ENCODE data around the gene PAF1. TPM values are rescaled to one million over a fixed set of nuclear protein-coding genes. Genes with fewer than 3 reads are reported as not detected.

Gene PAF1
- total and polyA plus RNA-seq, 10 donors, result 27.4 to 51.3 (median 39.2) TPM

- H3K36me3 ChIP-seq, result peaks cover 0 to 78% (median 43%) of the 10 kb centered on the region in 6 donors
- DNase-seq, result no peak
- peaks cover 5 to 52% (median 23%) of the 10 kb centered on the region in 6 donors for H3K4me1 ChIP-seq
- no peak for TF ChIP-seq POLR2A (IDR thresholded peaks at IDR 0.05)
- TF ChIP-seq POLR2AphosphoS5 (IDR thresholded peaks at IDR 0.05), result peak in 2 of 3 donors; percentile 9 to 65
- 74 to 92% (median 83%) methylated on average over 20 to 30 of the region's 30 CpGs for WGBS, 5 donors
- peak overlapping the region in 3 of 8 donors; percentile 13 to 100 (median 33) for H3K27ac ChIP-seq
- H3K27me3 ChIP-seq (replicated peaks in 1 of 7), result peaks cover 0 to 4% (median 0%) of the 10 kb centered on the region in 7 donors
- intact Hi-C loops (cut with DNase I; ENCODE audit: low total_unique reads), result loop anchor here (10.0 kb wide), 1 partner anchor 73 kb away; the partner anchor contains the start of gene SAMD4B
- no peaks in the 10 kb centered on the region for H3K9me3 ChIP-seq
- H3K4me3 ChIP-seq, result no peak overlapping the region
These were observed 26.7 kb upstream of the PAF1 start for GRCh38 chr19:39417463-39418181.

DNA sequence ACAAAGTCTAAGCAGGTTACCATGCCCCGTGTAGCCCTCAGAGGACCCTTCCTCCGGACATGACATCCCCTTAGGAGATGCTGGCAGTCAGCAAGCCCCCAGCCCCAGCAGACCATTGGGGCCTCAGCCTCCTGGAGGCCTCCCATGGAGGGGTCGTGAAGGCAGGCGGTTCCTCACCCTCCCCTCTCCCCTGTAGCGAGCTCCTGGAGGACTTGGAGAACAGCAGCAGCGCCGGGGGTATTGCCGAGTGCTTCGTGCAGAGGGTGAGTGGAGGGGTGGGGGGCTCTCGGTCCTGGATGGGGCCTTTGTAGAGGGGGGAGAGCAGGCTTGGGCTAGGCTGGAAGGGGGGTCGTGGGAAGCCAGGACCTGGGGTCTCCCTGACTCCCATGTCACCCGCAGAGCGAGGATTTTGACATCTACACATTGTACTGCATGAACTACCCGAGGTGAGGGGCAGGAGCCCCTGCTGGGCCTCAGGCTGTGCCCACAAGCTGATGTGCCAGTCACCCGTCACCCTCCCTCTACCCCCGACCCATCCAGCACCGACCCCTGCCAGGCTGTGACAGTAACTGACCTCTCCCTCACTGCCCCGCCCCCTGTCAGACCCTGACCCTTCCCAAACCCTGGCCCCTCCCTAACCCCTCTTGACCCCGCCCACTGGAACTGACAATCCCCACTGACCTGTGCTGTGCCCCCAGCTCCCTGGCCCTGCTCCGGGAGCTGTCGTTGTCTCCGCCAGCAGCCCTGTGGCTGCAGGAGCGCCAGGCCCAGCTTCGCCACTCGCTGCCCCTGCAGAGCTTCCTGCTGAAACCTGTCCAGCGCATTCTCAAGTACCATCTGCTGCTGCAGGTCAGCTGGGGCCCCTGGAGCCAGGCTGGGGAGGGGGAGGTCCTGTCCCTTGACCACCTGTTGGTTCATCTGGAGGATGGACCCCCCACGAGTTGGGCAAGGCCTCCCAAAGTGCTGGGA is 25.5 kb upstream of the PAF1 start:
- H3K9me3 ChIP-seq, result no peaks in the 10 kb centered on the region
- WGBS, 5 donors, result 76 to 84% (median 80%) methylated on average over 22 to 27 of the region's 27 CpGs
- peak overlapping the region in 2 of 8 donors; percentile 73 to 96 for H3K4me3 ChIP-seq
- TF ChIP-seq POLR2AphosphoS5 (IDR thresholded peaks at IDR 0.05) (peak in 1 of 3 donors; percentile 60), POLR2A (IDR thresholded peaks at IDR 0.05) (no peak)
- TF ChIP-seq, protein P1, sequence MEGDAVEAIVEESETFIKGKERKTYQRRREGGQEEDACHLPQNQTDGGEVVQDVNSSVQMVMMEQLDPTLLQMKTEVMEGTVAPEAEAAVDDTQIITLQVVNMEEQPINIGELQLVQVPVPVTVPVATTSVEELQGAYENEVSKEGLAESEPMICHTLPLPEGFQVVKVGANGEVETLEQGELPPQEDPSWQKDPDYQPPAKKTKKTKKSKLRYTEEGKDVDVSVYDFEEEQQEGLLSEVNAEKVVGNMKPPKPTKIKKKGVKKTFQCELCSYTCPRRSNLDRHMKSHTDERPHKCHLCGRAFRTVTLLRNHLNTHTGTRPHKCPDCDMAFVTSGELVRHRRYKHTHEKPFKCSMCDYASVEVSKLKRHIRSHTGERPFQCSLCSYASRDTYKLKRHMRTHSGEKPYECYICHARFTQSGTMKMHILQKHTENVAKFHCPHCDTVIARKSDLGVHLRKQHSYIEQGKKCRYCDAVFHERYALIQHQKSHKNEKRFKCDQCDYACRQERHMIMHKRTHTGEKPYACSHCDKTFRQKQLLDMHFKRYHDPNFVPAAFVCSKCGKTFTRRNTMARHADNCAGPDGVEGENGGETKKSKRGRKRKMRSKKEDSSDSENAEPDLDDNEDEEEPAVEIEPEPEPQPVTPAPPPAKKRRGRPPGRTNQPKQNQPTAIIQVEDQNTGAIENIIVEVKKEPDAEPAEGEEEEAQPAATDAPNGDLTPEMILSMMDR (IDR thresholded peaks at IDR 0.05 in 8 of 11, conservative IDR thresholded peaks at IDR 0.05 in 3 of 11), result no peak
- intact Hi-C loops (cut with DNase I; ENCODE audit: low total_unique reads), result loop anchor here (10.0 kb wide), 1 partner anchor 72 kb away; the partner anchor contains the start of gene SAMD4B
- peaks cover 10 to 58% (median 30%) of the 10 kb centered on the region in 6 donors for H3K4me1 ChIP-seq
- H3K27me3 ChIP-seq (replicated peaks in 1 of 7), result peaks cover 0 to 4% (median 0%) of the 10 kb centered on the region in 7 donors
- H3K36me3 ChIP-seq, result peaks cover 0 to 66% (median 34%) of the 10 kb centered on the region in 6 donors
- peak overlapping the region in 5 of 8 donors; percentile 38 to 100 (median 99) for H3K27ac ChIP-seq
- no peak for DNase-seq

- H3K36me3 ChIP-seq, result peaks cover 0 to 56% (median 24%) of the 10 kb centered on the region in 6 donors
- no peak for DNase-seq
- WGBS, 5 donors, result 74 to 82% (median 80%) methylated on average over 35 of the region's 35 CpGs
- TF ChIP-seq POLR2AphosphoS5 (IDR thresholded peaks at IDR 0.05), result peak in 1 of 3 donors; percentile 58
- TF ChIP-seq, protein P1 (IDR thresholded peaks at IDR 0.05 in 8 of 11, conservative IDR thresholded peaks at IDR 0.05 in 3 of 11), result no peak
- peak overlapping the region in 7 of 8 donors; percentile 38 to 100 (median 99) for H3K27ac ChIP-seq
- intact Hi-C loops (cut with DNase I; ENCODE audit: low total_unique reads), result loop anchor here (10.0 kb wide), 1 partner anchor 71 kb away; the partner anchor contains the start of gene SAMD4B
- H3K9me3 ChIP-seq, result no peaks in the 10 kb centered on the region
- H3K4me1 ChIP-seq, result peaks cover 20 to 68% (median 40%) of the 10 kb centered on the region in 6 donors
- peak overlapping the region in 7 of 8 donors; percentile 4 to 98 (median 73) for H3K4me3 ChIP-seq
- peaks cover 0 to 4% (median 0%) of the 10 kb centered on the region in 7 donors for H3K27me3 ChIP-seq (replicated peaks in 1 of 7)
These were observed 24.5 kb upstream of the PAF1 start for GRCh38 chr19:39415111-39416046.

Measured in spleen (tissue), 11 donors.